HG03439 (cell line): Measurements from ENCODE around the gene HEATR5A.
"Not testable (repeated sequence)": the region's sequence is repeated elsewhere in the genome, so short reads cannot be mapped to it uniquely, and the experiment has no call there.

ENCODE experiments used
- ATAC-seq: cut with Tn5 transposase; IDR thresholded peaks from one replicate; pipeline ENCODE4 v1.9.1; 2021; ENCODE audit warnings: mild to moderate bottlenecking, moderate library complexity; ENCODE audit not compliant: unreplicated experiment

HEATR5A gene

GRCh38 chr14:31287294-31287972 lies 132.9 kb downstream of the HEATR5A start:
- ATAC-seq = no peak

- no peak for ATAC-seq
These were observed 133.7 kb downstream of the HEATR5A start for GRCh38 chr14:31286456-31287293.

GRCh38 chr14:31283578-31284252 lies 136.6 kb downstream of the HEATR5A start:
- no peak for ATAC-seq

DNA sequence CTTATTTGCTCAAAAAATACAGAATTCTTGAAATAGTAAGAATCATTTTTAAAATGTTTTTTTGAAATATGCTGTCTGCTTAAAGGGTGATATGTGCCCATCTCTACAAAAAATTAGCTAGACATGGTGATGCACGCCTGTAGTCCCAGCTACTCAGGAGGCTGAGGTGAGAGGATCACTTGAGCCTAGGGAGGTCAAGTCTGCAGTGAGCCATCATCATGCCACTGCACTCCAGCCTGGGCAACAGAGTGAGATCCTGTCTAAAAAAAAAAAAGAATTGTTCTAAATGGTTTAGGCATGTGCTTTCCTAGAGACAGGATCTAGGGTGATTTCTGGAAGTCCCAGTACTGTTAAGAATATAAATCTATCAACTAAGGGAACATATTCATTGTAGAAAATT lies 137.2 kb downstream of the HEATR5A start:
- no peak for ATAC-seq

- ATAC-seq = no peak
These were observed 139.5 kb downstream of the HEATR5A start for GRCh38 chr14:31280871-31281220.

DNA sequence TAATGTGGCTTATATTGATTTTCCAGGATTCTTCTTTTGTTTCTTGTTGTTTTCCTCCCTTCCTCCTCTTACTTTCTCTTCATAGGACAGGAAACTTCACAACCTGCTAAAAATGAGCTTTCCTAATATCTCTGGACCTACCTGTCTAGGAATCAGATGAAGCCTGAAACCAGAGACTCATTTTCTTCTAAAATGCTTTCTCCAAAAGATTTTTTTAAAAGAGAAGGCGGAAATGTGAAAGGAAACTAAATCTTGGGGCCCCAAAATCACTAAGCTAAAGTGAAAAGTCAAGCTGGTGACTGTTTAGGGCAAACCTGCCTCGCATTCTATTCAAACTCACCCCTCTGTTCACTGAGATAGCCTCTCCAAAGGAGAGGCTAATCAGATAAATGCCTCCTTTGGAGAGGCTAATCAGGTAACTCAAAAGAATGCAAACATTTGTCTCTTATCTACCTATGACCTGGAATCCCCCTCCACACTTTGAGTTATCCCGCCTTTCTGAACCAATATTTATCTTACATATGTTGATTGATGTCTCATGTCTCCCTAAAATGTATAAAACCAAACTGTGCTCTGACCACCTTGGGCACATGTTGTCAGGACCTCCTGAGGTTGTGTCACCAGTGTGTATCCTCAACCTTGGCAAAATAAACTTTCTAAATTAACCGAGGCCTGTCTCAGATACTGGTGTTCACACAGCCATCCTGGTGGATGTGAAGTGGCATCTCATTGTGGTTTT lies 140.0 kb downstream of the HEATR5A start:
- no peak for ATAC-seq

DNA sequence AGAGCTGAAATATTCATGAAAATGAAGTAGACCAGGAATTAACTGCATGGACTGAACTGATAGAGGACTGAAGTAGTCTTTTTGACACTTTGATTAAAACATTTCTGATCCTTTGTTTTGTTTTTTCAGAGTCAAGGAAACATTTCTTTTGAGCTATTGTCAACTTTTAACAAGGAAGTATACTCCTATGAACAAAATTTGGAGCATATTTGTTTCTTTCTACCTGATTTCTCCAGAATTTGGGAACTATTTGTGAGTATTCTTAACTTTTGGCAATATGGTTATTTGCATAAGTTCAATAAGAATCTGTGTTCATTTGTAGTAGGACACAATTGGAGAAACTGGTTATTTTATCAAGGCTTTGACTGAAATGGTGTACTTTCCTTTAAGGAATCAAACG lies 141.5 kb downstream of the HEATR5A start:
- ATAC-seq = no peak

GRCh38 chr14:31277085-31277484 lies 143.3 kb downstream of the HEATR5A start:
- no peak for ATAC-seq

DNA sequence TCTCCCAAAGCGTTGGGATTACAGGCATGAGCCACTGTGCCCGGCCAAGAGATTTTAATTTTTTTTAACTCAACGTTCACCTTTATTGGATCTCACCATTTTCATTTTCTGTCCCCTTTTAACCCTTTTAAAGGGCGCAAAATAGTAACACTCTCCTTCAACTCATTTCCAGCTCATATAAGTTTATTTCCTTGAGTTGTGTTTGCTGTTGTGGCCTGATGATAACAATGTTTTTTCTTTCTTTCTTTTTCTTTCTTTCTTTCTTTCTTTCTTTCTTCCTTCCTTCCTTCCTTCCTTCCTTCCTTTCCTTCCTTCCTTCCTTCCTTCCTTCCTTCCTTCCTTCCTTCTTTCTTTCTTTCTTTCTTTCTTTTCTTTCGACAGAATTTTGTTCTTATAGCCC lies 143.9 kb downstream of the HEATR5A start:
- ATAC-seq = not testable (repeated sequence)

- no peak for ATAC-seq
These were observed 144.6 kb downstream of the HEATR5A start for GRCh38 chr14:31275731-31276130.

- no peak for ATAC-seq
These were observed 148.7 kb downstream of the HEATR5A start for GRCh38 chr14:31271648-31272047.

GRCh38 chr14:31270196-31270772 lies 150.1 kb downstream of the HEATR5A start:
- ATAC-seq = no peak

DNA sequence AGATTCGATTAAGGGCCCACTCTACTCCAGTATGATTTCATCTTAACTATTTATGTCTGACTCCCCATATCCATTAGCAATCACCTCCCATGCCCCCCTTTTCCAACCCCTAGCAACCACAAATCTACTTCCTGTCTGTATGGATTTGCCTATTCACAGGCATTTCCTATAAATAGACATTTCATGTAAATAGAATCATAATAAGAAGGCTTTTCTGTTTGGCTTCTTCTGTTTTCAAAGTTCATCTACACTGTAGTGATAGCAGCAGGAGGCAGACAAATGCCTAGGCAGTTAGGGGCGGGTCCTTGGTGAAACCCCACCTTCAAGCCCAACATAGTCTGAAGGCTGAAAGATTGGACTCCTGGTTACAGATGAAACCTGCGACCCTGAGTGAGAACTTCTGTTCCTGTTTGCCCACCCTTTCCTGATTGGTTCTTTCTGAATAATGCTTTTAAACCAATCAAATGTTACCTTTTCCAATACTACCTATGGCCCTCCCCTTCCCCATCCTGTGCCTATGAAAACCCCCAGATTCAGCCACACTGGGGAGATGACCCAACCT lies 150.6 kb downstream of the HEATR5A start:
- ATAC-seq = no peak

GRCh38 chr14:31268216-31268615 lies 152.1 kb downstream of the HEATR5A start:
- ATAC-seq = no peak

DNA sequence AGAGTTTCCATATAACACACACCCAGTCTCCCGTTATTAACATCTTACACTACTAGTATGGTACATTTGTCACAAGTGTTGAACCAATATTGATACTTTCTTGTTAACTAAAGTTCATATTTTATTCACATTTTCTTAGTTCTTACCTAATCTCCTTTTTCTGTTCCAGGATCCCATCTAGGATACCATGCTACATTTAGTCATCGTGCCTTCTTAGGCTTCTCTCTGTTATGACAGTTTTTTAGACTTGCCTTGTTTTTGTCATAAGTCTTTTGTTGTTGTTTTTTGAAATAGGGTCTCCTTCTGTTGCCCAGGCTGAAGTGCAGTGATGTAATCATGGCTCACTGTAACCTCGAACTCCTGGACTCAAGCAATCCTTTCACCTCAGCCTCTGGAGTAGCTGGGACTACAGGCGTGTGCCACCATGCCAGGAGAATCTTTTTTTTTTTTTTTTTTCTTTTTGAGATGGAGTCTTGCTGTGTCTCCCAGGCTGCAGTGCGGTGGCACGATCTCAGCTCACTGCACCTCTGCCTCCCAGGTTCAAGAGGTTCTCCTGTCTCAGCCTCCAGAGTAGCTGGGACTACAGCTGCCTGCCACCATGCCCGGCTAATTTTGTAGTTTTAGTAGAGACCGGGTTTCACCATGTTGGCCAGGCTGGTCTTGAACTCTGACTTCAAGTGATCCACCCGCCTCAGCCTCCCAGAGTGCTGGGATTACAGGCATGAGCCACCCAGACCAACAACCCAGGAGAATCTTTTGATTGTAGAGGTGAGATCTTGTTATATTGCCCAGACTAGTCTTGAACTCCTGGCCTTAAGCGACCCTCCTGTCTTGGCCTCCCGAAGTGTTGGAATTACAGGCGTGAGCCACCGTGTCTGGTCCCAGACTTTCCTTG lies 153.7 kb downstream of the HEATR5A start:
- no peak for ATAC-seq

- no peak for ATAC-seq
These were observed 154.5 kb downstream of the HEATR5A start for GRCh38 chr14:31265701-31266398.

DNA sequence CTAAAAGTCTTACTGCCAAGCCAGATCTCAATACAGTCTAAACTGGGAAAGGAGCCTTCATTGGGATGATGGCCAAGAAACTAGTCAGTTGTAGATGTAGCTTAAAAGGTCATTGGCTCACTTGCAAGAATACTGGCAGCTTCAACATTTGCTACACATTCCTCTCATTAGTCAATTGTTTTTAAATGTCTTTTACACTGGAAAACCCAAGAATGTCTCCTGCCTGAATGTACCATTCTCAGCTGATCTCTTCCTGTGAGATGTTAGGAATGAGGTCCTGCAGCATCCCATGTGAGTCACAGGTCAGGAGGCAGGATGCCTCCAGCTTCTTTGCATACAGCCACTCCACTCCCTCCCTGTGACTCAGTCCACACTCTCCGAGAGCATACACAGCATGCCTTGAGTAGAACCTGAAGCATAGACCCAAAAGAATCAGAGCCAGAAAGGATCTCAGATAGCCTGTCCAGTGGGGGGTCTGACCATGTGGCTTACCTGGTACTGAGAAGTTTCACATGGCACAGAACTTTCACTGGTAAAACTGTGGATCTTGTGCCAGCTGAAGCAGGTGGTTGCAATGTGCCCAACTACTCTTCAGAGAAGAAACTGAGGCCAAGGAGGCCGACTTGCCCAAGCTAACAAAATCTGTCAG lies 156.7 kb downstream of the HEATR5A start:
- no peak for ATAC-seq
